ENCODE measurements around the gene ACTBL2.
"Not testable (repeated sequence)": the region's sequence is repeated elsewhere in the genome, so short reads cannot be mapped to it uniquely, and the experiment has no call there.

The ACTBL2 gene

DNA sequence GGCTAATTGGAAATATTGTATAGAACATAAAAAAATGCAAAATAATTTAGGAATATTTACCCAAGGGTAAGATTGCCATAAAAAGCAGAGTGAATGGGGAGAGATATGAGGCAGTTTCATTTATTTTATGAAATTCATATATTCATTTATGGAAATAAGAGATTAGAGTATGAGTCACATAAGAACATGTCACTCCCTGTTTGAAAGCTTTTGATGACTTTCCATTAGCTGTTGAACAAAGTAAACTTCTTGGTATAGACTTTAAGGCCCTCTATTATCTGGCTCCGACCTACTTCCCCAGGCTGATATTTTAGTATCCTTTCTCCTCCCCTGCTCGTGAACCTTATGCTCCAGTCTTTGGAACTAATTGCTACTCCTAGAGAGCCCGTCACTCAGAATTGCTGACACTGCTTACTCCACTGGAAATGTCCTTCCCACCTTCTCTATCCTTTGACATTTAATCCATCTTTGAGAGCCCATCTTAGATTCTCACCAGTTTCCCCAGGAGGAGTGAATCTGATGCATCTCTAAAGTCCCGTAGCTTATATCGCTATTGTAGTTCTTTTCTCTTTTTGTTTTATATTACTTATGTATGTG is 8.9 kb upstream of the ACTBL2 start:
- Histone ChIP-seq H3K4me3 (ENCODE audit: low read length) (no peak overlapping the region), H3K27me3 (ENCODE audit: control insufficient read depth, insufficient read depth, low read length) (no peaks in the 10 kb centered on the region), H3K4me1 (ENCODE audit: control insufficient read depth, insufficient read depth, low read length) (peaks cover 31% of the 10 kb centered on the region), H3K36me3 (ENCODE audit: insufficient read depth, low read length) (no peaks in the 10 kb centered on the region), H3K9ac (ENCODE audit: low read depth, low read length) (no peak overlapping the region), H3K4me2 (ENCODE audit: low read length) (no peak overlapping the region), H3K9me3 (replicated peaks; ENCODE audit: low read length) (no peaks in the 10 kb centered on the region)

DNA sequence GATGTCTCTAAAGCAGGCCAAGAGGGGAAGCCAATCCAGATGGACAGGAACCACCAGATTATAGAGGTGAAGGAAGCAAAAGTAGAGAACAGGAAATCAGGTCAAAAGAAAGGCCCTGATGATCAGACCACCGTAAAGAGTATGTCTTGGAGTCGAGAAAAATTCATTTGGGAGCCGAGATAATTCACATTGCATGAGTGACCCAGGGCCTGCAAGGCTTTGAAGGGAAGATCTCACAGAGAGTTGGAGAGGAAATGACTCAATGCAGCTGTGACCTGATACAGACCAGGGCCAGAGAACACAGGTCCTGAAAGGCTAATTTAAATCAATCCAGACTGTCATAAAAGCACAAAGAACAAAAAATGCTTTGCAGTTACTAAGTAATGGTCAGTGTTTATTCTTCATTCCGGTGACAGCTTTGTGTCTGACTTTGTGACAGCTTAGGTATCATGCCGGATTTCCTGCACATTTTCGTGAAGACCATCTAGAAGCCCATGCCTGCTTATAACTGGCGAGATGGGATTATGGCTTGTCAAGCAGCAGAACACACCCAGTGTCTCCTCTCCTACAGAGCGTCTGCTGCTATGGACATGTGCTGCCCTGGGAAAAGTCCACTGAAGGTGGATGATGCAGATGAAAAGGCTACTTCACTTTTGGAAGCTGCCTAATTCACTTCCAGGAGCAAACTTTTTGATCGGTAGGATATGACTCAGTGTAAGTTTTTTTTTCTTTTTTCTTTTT is 5.8 kb upstream of the ACTBL2 start:
- Histone ChIP-seq H3K4me3 (ENCODE audit: low read length) (peak overlapping the region; percentile 14), H3K4me1 (ENCODE audit: control insufficient read depth, insufficient read depth, low read length) (peaks cover 15% of the 10 kb centered on the region), H3K27me3 (ENCODE audit: control insufficient read depth, insufficient read depth, low read length) (no peaks in the 10 kb centered on the region), H3K9ac (ENCODE audit: low read depth, low read length) (peak overlapping the region; percentile 45), H3K4me2 (ENCODE audit: low read length) (peak overlapping the region; percentile 64), H3K9me3 (replicated peaks; ENCODE audit: low read length) (no peaks in the 10 kb centered on the region), H3K36me3 (ENCODE audit: insufficient read depth, low read length) (no peaks in the 10 kb centered on the region)

DNA sequence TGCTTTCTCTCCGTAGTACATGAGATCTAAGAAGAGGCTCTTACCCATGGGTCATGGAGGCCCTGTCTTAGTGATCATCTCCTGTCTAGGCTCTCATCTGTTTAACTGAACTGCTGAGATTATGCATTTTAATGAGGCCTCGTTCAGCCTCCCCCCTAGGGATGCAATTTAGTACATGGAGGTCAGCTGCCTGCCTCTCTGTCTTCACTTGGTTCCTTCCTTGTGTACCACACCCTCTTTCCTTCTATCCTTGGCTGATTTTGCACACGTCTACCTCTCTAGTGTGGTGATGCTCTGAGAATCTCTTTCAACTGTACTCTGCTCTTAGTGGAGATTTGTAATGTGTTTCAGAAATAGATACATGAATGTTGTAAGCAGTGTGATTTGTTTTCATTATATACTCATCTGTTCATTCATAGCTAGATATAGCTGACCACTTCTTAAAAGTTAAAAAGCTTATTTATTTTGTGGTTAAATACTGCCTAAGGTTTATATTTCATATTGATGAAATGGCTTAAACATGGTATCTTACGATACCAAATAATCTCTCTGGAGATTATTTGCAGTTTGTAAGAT is 3.5 kb upstream of the ACTBL2 start:
- Histone ChIP-seq H3K36me3 (ENCODE audit: insufficient read depth, low read length) (no peaks in the 10 kb centered on the region), H3K27me3 (ENCODE audit: control insufficient read depth, insufficient read depth, low read length) (no peaks in the 10 kb centered on the region), H3K9me3 (replicated peaks; ENCODE audit: low read length) (no peaks in the 10 kb centered on the region), H3K4me3 (ENCODE audit: low read length) (no peak overlapping the region), H3K4me1 (ENCODE audit: control insufficient read depth, insufficient read depth, low read length) (peaks cover 15% of the 10 kb centered on the region), H3K9ac (ENCODE audit: low read depth, low read length) (no peak overlapping the region), H3K4me2 (ENCODE audit: low read length) (no peak overlapping the region)

DNA sequence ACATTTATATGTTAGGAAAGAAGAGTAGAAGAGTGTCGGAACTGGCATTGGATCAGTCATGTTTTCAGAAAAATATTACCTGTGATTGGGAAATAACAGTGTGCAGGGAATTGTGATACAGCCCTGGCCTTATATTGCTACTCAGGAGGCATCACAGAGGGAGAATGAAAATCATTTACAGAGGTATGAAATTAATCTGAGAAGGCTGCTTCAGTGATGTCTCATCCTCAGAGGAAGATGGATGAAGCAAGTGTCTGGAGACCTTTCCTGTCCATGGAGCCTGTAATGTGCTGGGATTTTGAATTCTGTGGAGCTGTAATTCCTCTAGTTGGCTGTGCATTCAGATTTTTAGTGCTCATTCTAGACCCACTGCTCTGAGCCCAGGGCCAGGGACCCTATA is 3.8 kb downstream of the ACTBL2 start:
- Histone ChIP-seq H3K4me1 (ENCODE audit: control insufficient read depth, insufficient read depth, low read length) (no peaks in the 10 kb centered on the region), H3K4me2 (ENCODE audit: low read length) (no peak overlapping the region), H3K4me3 (ENCODE audit: low read length) (no peak overlapping the region), H3K36me3 (ENCODE audit: insufficient read depth, low read length) (no peaks in the 10 kb centered on the region), H3K9me3 (replicated peaks; ENCODE audit: low read length) (no peaks in the 10 kb centered on the region), H3K27me3 (ENCODE audit: control insufficient read depth, insufficient read depth, low read length) (no peaks in the 10 kb centered on the region), H3K9ac (ENCODE audit: low read depth, low read length) (no peak overlapping the region)

DNA sequence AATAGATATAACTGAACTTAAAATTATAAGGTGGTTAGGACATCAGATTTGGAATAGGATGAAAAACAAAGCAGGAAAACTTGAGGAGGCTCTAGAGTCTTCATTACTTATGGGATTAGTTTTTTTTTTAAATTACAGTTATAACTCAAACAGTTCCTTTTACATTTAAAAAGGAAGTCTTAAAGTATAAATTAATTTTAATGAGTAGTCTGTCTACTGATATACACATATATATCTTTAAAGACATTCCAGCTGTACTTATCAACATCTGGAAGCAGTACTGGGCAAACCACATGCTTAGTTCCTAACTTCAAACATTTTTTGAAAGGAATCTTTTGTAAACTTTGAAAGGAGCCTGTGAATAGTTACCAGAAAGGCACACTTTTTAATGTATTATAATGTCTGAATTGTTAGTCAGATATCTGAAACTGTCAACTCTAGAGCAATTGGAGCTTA is 6.0 kb downstream of the ACTBL2 start:
- Histone ChIP-seq H3K27me3 (ENCODE audit: control insufficient read depth, insufficient read depth, low read length) (no peaks in the 10 kb centered on the region), H3K36me3 (ENCODE audit: insufficient read depth, low read length) (no peaks in the 10 kb centered on the region), H3K4me2 (ENCODE audit: low read length) (no peak overlapping the region), H3K9me3 (replicated peaks; ENCODE audit: low read length) (no peaks in the 10 kb centered on the region), H3K4me3 (ENCODE audit: low read length) (no peak overlapping the region), H3K9ac (ENCODE audit: low read depth, low read length) (no peak overlapping the region), H3K4me1 (ENCODE audit: control insufficient read depth, insufficient read depth, low read length) (no peaks in the 10 kb centered on the region)

DNA sequence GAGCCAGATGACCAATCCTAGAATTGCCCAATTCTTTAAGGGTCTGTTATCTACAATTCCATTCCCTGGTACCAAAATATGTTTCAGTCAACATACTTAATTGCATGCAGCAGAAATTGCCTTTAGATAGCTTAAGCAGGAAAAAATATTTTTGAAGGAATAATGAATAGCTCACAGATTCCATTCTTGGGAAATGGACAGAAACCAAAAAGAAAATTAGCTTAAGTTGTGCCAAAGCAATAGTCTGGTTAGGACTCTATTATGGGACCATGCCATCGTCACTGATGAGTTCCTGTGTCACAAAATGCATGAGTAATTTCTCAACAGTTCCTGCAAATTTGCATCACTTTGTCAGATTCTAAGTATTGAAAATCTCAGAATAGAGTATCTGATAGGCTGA is 12.3 kb downstream of the ACTBL2 start:
- no peak overlapping the region for H3K9ac ChIP-seq (ENCODE audit: low read depth, low read length)
- no peak overlapping the region for H3K4me3 ChIP-seq (ENCODE audit: low read length)
- H3K27me3 ChIP-seq (ENCODE audit: control insufficient read depth, insufficient read depth, low read length) = peaks cover 6% of the 10 kb centered on the region
- H3K36me3 ChIP-seq (ENCODE audit: insufficient read depth, low read length) = no peaks in the 10 kb centered on the region
- H3K9me3 ChIP-seq (replicated peaks; ENCODE audit: low read length) = no peaks in the 10 kb centered on the region
- H3K4me1 ChIP-seq (ENCODE audit: control insufficient read depth, insufficient read depth, low read length) = no peaks in the 10 kb centered on the region
- H3K4me2 ChIP-seq (ENCODE audit: low read length) = no peak overlapping the region

DNA sequence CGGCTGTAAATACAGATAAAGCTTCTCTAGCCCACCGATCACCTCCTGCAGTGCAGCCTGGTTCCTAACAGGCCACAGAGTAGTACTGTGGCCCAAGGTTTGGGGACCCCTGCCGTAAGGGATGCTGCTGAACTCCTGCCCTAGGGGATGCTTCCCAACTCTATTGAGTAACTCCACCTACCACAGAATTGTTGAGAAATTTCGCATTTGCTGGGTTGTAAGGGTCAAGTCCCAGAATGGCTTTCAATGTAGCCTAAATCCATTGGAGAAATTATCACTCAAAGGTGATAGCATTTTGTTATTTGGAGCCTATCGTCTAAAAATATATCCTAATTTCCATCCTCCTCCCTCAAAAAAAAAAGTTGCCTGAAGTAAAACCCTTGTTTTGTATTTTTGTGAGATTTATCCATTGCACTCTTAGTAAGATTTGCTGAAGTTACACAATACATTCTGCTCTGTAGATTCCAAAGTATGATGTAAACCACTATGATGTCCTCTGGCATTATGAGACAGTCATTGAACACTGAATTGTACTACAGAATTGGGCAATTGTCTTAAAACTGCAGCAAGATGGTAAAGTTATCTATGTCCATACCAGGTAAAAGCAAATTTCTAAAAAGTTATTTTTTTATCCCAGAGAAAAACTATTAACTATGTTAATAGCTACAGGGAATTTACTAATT is 14.0 kb downstream of the ACTBL2 start:
- Histone ChIP-seq H3K9me3 (replicated peaks; ENCODE audit: low read length) (no peaks in the 10 kb centered on the region), H3K4me1 (ENCODE audit: control insufficient read depth, insufficient read depth, low read length) (no peaks in the 10 kb centered on the region), H3K9ac (ENCODE audit: low read depth, low read length) (no peak overlapping the region), H3K36me3 (ENCODE audit: insufficient read depth, low read length) (no peaks in the 10 kb centered on the region), H3K4me2 (ENCODE audit: low read length) (no peak overlapping the region), H3K4me3 (ENCODE audit: low read length) (no peak overlapping the region), H3K27me3 (ENCODE audit: control insufficient read depth, insufficient read depth, low read length) (peaks cover 6% of the 10 kb centered on the region)

DNA sequence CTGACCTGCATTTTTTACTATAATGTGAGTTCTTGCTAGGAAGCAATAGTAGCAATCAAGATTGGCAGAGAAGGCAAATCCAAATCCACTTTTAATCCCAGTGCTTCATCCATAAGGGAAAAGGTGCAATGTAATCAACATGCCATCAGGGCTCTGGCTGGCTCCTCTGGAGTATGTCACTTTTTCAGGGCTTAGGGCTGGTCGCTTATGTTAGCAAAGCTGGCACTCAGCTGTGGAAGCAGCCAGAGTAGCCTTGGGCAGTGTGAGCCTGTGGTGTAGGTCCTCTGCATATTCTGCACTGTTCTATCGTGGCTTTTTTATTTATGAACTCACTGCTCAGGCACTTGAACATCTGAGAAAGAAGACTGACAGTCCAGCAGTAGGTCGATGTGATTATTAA is 16.1 kb downstream of the ACTBL2 start:
- Histone ChIP-seq H3K36me3 (ENCODE audit: insufficient read depth, low read length) (no peaks in the 10 kb centered on the region), H3K9me3 (replicated peaks; ENCODE audit: low read length) (no peaks in the 10 kb centered on the region), H3K4me1 (ENCODE audit: control insufficient read depth, insufficient read depth, low read length) (no peaks in the 10 kb centered on the region), H3K4me3 (ENCODE audit: low read length) (no peak overlapping the region), H3K27me3 (ENCODE audit: control insufficient read depth, insufficient read depth, low read length) (peaks cover 6% of the 10 kb centered on the region), H3K9ac (ENCODE audit: low read depth, low read length) (no peak overlapping the region), H3K4me2 (ENCODE audit: low read length) (no peak overlapping the region)

DNA sequence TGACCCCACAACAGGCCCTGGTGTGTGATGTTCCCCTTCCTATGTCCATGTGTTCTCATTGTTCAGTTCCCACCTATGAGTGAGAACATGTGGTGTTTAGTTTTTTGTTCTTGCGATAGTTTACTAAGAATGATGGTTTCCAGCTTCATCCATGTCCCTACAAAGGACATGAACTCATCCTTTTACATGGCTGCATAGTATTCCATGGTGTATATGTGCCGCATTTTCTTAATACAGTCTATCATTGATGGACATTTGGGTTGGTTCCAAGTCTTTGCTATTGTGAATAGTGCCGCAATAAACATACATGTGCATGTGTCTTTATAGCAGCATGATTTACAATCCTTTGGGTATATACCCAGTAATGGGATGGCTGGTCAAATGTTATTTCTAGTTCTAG is 22.6 kb downstream of the ACTBL2 start:
- H3K4me2 ChIP-seq (ENCODE audit: low read length); H3K4me3 ChIP-seq (ENCODE audit: low read length); H3K27me3 ChIP-seq (ENCODE audit: control insufficient read depth, insufficient read depth, low read length); H3K9me3 ChIP-seq (replicated peaks; ENCODE audit: low read length); H3K4me1 ChIP-seq (ENCODE audit: control insufficient read depth, insufficient read depth, low read length); H3K9ac ChIP-seq (ENCODE audit: low read depth, low read length); H3K36me3 ChIP-seq (ENCODE audit: insufficient read depth, low read length): not testable (repeated sequence)

DNA sequence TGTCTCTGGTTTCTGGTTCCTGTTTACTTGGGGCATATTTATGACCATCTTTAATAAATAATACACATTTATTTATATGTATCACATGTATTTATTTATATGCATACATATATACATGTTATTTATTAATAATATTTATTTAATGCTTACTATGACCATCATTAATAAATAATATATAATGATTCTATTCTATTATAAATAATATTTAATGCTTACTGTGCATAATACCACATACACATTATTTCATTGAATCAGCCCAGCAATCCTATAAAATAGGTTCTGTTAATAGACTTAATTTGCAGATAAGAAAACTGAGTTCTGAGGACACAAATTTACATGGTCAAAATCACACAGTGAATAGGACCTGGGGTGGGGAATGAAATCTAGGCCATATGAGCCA is 24.2 kb downstream of the ACTBL2 start:
- H3K4me1 ChIP-seq (ENCODE audit: control insufficient read depth, insufficient read depth, low read length) = no peaks in the 10 kb centered on the region
- no peaks in the 10 kb centered on the region for H3K27me3 ChIP-seq (ENCODE audit: control insufficient read depth, insufficient read depth, low read length)
- no peak overlapping the region for H3K4me2 ChIP-seq (ENCODE audit: low read length)
- H3K36me3 ChIP-seq (ENCODE audit: insufficient read depth, low read length) = no peaks in the 10 kb centered on the region
- H3K9ac ChIP-seq (ENCODE audit: low read depth, low read length) = no peak overlapping the region
- H3K4me3 ChIP-seq (ENCODE audit: low read length) = no peak overlapping the region
- H3K9me3 ChIP-seq (replicated peaks; ENCODE audit: low read length) = no peaks in the 10 kb centered on the region

DNA sequence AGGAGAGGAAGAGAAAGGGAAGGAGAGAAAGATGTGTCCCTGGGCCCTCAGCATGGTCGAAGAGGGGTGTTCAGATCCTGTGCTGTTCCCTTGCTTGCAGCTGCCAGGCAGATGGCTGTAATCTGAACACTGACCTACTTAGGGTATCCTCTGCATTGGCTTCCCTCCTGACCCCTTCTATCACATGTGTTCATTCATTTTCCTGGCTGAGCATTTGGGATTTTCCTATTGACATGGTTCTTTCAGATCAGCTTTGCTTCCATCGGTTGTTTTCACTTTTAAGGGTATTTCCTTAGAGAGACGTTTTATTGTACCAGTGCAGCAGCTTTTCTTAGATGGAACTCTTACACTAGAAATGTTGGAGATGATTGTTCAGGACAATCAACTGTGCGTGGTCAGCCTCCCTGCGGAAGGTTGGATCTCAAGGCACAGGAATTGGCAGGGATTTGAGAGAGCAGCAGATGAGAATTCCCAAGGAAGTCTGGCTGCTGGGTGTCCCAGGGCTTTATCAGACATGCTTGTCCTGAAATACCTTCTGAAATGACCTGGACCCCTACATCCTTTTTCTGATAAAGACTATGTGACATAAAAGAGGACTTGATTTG is 26.0 kb downstream of the ACTBL2 start:
- Histone ChIP-seq H3K27me3 (ENCODE audit: control insufficient read depth, insufficient read depth, low read length) (no peaks in the 10 kb centered on the region), H3K4me1 (ENCODE audit: control insufficient read depth, insufficient read depth, low read length) (peaks cover 16% of the 10 kb centered on the region), H3K9me3 (replicated peaks; ENCODE audit: low read length) (no peaks in the 10 kb centered on the region), H3K36me3 (ENCODE audit: insufficient read depth, low read length) (no peaks in the 10 kb centered on the region), H3K4me3 (ENCODE audit: low read length) (no peak overlapping the region), H3K9ac (ENCODE audit: low read depth, low read length) (no peak overlapping the region), H3K4me2 (ENCODE audit: low read length) (no peak overlapping the region)

Measured in skeletal muscle satellite cell (primary cell).